MM.1S (cell line): ENCODE data around the gene ZNF735.

Experiments
- DNase-seq: peaks from one replicate; pipeline ENCODE4 v3.0.0-alpha.2; 2015
- H2AFZ ChIP-seq: fragments of 300-600 bp; sonication (generic); 2 replicates; pipeline ENCODE4 v1.6.0; 2016; ENCODE audit warnings: antibody characterized with exemption, low read length
- H3F3A ChIP-seq: fragments of 300-600 bp; sonication (generic); 2 replicates; pipeline ENCODE4 v1.6.1; 2016; ENCODE audit warnings: mild to moderate bottlenecking, antibody characterized with exemption, low read length, moderate library complexity, mixed read lengths; ENCODE audit not compliant: insufficient read depth
- H3K27ac ChIP-seq: fragments of 300-600 bp; sonication (generic); 2 replicates; pipeline ENCODE4 v1.5.1; 2016; ENCODE audit warnings: mild to moderate bottlenecking, low read length
- H3K27me3 ChIP-seq: fragments of 300-600 bp; sonication (generic); replicated peaks from 2 replicates; pipeline ENCODE4 v1.6.0; 2016; ENCODE audit warnings: low read length; ENCODE audit not compliant: insufficient read depth
- H3K36me3 ChIP-seq: fragments of 300-600 bp; sonication (generic); replicated peaks from 2 replicates; pipeline ENCODE4 v1.6.1; 2016; ENCODE audit warnings: mild to moderate bottlenecking, low read length, mixed read lengths; ENCODE audit not compliant: insufficient read depth
- H3K4me1 ChIP-seq: fragments of 300-600 bp; sonication (generic); 2 replicates; pipeline ENCODE4 v1.6.1; 2016; ENCODE audit warnings: low read length, mixed read lengths
- H3K4me2 ChIP-seq: fragments of 300-600 bp; sonication (generic); 2 replicates; pipeline ENCODE4 v1.6.0; 2016; ENCODE audit warnings: low read depth, low read length
- H3K4me3 ChIP-seq: fragments of 300-600 bp; sonication (generic); 2 replicates; pipeline ENCODE4 v1.5.1; 2016; ENCODE audit warnings: low read length, mixed read lengths
- H3K79me2 ChIP-seq: fragments of 300-600 bp; sonication (generic); 2 replicates; pipeline ENCODE4 v1.6.1; 2016; ENCODE audit warnings: mixed run types, low read length, mixed read lengths
- H3K9ac ChIP-seq: fragments of 300-600 bp; sonication (generic); 2 replicates; pipeline ENCODE4 v1.6.1; 2016; ENCODE audit warnings: low read length, mixed read lengths
- H3K9me2 ChIP-seq: fragments of 300-600 bp; sonication (generic); replicated peaks from 2 replicates; pipeline ENCODE4 v1.6.1; 2016; ENCODE audit warnings: mild to moderate bottlenecking, low read length, mixed read lengths; ENCODE audit not compliant: insufficient read depth
- H3K9me3 ChIP-seq: fragments of 300-600 bp; sonication (generic); replicated peaks from 2 replicates; pipeline ENCODE4 v1.6.1; 2016; ENCODE audit warnings: mild to moderate bottlenecking, low read length, mixed read lengths; ENCODE audit not compliant: insufficient read depth
- H4K20me1 ChIP-seq: fragments of 300-600 bp; sonication (generic); 2 replicates; pipeline ENCODE4 v1.6.1; 2016; ENCODE audit warnings: mild to moderate bottlenecking, low read length, moderate library complexity, mixed read lengths; ENCODE audit not compliant: insufficient read depth
- CTCF ChIP-seq: fragments of 300-600 bp; sonication (generic); IDR thresholded peaks from 2 replicates; pipeline ENCODE4 v1.5.1; 2016; ENCODE audit warnings: antibody characterized with exemption, low read length, mixed read lengths
- EZH2 ChIP-seq: fragments of 300-600 bp; sonication (generic); optimal IDR thresholded peaks from 2 replicates; pipeline ENCODE3; 2017; ENCODE audit warnings: low read depth, mild to moderate bottlenecking, antibody characterized with exemption, low read length, mixed read lengths
- EZH2phosphoT487 ChIP-seq: fragments of 300-600 bp; sonication (generic); IDR thresholded peaks from 2 replicates; pipeline ENCODE4 v1.6.1; 2018; ENCODE audit warnings: antibody characterized with exemption, low read length

The ZNF735 gene

GRCh38 chr7:64183126-64183742 lies 23.8 kb upstream of the ZNF735 start:
- Histone ChIP-seq H3K79me2 (no peaks in the 10 kb centered on the region), H3K36me3 (no peaks in the 10 kb centered on the region), H2AFZ (no peak overlapping the region), H3K9me2 (no peaks in the 10 kb centered on the region), H3F3A (no peaks in the 10 kb centered on the region), H3K4me3 (no peak overlapping the region), H4K20me1 (no peaks in the 10 kb centered on the region), H3K4me2 (no peak overlapping the region), H3K27ac (no peak overlapping the region), H3K27me3 (no peaks in the 10 kb centered on the region), H3K9ac (no peak overlapping the region), H3K9me3 (no peaks in the 10 kb centered on the region), H3K4me1 (no peaks in the 10 kb centered on the region)
- peak; percentile 8 for DNase-seq
- TF ChIP-seq CTCF (peak; percentile 51), EZH2 (no peak), EZH2phosphoT487 (no peak)

- no peak for TF ChIP-seq CTCF
- no peak for TF ChIP-seq EZH2
- no peak for TF ChIP-seq EZH2phosphoT487
- Histone ChIP-seq H3K27ac (no peak overlapping the region), H3K9me2 (no peaks in the 10 kb centered on the region), H3K9me3 (no peaks in the 10 kb centered on the region), H2AFZ (no peak overlapping the region), H3K27me3 (no peaks in the 10 kb centered on the region), H3K4me1 (no peaks in the 10 kb centered on the region), H3K4me2 (no peak overlapping the region), H3K79me2 (no peaks in the 10 kb centered on the region), H3K9ac (no peak overlapping the region), H3K4me3 (no peak overlapping the region), H3F3A (no peaks in the 10 kb centered on the region), H4K20me1 (no peaks in the 10 kb centered on the region), H3K36me3 (no peaks in the 10 kb centered on the region)
- DNase-seq, result no peak
These were observed 23.1 kb upstream of the ZNF735 start for GRCh38 chr7:64183827-64184372.

- H3K4me1 ChIP-seq, result no peaks in the 10 kb centered on the region
- no peaks in the 10 kb centered on the region for H3K9me2 ChIP-seq
- no peaks in the 10 kb centered on the region for H3K27me3 ChIP-seq
- no peaks in the 10 kb centered on the region for H4K20me1 ChIP-seq
- no peak overlapping the region for H3K4me3 ChIP-seq
- no peaks in the 10 kb centered on the region for H3K79me2 ChIP-seq
- no peak overlapping the region for H2AFZ ChIP-seq
- H3K9me3 ChIP-seq, result no peaks in the 10 kb centered on the region
- H3K27ac ChIP-seq, result no peak overlapping the region
- H3F3A ChIP-seq, result no peaks in the 10 kb centered on the region
- no peak overlapping the region for H3K9ac ChIP-seq
- no peak for TF ChIP-seq CTCF
- TF ChIP-seq EZH2phosphoT487, result no peak
- no peak for TF ChIP-seq EZH2
- no peak overlapping the region for H3K4me2 ChIP-seq
- no peak for DNase-seq
- no peaks in the 10 kb centered on the region for H3K36me3 ChIP-seq
These were observed 22.6 kb upstream of the ZNF735 start for GRCh38 chr7:64184376-64184775.
